ENCODE data around the gene EWSR1.

EWSR1 gene

DNA sequence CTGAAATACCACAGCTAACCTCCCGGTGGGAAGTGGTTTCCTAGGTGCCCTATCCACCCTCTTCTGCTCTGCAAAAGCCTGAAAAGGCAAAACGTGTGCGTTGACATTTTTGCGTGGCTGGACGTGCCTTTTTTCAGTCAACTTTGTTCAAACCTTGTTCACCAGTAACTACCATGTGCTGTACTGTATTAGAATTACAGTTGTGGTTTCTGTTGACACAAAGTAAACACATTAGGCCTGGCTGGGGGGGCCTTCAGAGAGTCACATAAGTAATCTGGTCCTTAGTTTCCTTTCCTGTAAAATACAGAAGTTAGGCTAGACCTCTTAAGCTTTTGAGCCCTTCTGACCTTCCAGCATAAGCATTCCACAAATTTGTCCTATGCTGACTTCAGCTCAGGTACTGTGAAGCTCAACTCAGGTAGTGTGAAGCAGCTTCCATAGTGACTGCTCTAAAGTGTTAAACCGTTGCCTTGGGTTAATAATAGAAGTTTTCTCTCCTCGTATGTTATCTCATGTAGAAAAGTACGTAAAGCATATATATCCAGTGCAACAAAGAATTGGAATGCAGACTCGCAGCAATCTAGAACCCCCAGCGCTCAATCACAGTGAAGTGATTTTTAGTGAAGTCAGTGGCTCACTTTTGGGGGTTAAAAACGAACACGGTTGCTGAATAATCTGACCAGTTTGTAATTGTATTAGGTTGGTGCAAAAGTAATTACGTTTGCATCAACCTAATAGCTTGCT, 1.8 kb downstream of the EWSR1 start:
- no peak for DNase-seq

DNA sequence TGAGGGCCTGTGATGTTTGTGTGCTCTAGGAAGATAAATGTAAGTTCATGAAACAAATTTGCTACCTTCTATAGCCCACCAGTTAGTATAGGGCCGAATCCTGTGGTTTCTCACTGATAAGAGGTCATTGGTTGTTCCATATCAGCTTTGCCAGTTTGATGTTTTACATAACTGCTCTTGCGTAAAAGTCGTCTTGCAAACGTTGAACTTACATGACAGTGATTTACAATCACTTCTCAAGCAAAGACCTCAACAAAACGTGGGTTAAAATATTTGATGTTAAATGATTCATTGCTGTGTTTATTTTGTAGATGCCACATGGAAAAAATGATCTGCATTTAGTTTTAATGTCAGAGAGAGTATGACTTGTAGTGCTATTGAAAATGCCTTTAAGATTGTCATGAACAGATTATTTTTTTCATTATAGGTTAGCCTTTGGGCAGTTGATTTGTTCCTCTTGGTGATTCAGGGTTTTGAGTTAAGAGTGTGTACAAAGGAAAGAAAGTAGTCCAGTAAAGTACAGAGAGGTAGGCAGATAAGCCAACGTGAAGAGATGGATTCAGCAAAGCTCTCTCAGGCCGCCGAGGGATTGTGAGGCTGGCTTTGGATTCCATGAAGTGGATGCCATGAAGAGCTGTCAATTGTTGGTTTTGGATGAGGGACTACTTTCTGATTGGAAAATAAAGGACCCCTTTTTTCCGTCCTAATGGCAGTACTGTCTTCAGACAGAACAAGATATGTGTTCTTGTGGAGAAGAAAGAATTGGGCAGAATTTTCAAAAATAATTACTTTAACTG, 2.6 kb downstream of the EWSR1 start:
- no peak for DNase-seq

DNA sequence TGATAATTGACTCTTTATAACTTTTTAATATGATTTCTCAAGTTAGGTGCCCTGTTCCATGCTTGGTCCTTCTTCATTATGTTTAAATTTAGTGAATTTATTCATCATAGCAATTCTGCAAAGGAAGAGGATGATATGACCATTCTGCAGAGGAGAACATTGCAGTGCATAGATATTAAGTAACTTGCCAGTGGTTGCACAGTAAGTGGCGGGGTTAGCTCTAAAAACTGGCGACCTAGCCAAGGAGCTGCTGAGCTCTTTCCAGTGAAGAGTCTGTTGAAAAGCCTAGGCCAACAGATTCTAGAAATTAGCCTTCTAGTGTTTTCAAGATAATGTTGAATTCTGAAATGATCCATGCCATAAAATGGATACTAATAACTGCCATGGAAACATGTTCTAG, 4.6 kb downstream of the EWSR1 start:
- no peak for DNase-seq

DNA sequence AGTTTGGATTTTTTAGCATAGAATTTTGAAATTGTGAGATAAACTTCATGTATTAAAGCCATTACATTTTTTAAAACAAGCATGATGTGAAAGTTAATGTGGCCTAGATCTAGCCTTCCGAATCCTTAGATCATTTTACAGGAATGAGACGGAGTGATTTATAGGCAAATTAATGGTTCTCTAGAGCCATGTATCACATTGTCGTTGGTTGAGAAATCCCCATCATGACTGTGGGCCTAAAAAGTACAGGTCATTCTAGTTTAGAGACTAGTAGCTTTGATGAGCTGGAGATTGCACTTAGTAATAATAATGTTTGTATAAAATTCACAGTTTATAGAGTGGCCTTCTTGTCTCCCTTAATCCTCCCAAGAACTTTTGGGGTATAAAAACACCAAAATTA, 7.1 kb downstream of the EWSR1 start:
- no peak for DNase-seq

DNA sequence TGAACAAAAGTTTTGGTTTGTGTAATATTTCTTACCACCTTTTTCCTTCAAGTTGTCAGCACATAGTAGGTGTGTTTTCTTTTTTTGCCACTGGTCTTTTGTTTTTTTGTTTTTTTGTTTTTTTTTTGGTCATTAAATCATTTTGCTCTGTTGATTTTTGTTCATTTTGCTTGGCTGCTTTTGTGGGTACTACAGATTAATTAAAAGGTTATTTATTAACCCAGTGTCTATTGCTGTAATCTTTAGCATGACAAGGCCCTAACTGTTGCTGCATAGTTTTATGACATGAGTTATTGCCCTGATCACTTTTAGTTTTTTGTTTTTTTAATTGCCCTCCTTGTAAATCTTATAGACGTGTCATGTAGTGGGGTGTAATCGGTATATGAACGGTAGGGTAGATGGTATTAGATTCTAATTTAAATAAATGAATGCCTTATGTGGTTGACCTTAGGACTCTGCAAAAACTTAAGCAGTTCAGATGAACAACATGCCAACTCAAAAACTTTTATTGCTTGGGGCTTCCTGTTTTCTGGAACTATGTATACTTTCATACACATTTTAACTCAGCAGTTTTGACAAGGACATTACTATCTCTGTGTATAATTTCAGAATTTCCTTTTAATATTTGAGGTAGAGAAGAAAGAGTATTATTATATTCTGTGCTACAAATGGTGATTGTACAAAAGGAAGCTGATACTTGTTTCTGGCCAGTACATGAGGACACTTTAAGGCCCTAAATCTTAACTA, 7.9 kb downstream of the EWSR1 start:
- DNase-seq, result no peak

- DNase-seq, result no peak
Observed at GRCh38 chr22:29277927-29278326, 9.9 kb downstream of the EWSR1 start.

DNA sequence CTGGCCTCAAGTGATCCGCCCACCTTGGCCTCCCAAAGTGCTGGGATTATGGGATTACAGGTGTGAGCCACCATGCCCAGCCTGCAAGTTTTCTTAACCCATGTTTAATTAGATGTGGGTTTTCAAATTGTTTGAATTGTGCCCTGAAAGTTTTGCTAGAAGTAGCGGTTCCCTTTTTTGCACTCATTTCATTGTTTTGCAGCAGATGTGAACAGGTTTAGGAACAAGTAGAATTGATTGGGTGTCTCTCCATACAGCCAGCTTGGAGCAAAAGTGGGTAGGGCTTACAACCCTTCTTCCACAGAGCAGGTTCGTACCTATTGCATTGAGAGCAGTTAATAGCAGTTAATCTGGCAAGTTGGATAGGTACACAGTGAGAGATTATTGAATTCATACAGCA, 16.1 kb downstream of the EWSR1 start:
- DNase-seq, result no peak

- no peak for DNase-seq
Observed at GRCh38 chr22:29288837-29289236, 20.8 kb downstream of the EWSR1 start.

DNA sequence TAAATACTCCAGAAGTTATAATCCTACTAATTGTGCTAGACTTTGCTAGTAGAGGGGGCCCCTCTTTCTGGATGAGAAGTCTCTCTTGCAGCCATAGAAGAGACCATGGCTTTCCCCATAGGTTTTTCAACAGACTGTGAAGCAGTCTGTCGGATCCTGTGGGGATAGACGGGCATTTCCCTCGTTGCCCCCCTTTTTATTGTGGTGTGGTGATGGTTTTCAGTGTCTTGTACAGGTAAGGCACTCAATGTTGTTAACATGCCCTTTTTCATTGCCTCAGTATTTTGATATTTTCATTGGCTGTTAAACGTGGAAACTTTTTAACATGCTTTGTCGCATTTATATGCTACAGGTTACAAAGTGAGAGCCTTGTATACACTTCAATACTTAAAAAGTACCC, 22.0 kb downstream of the EWSR1 start:
- no peak for DNase-seq

- DNase-seq, result no peak
Observed at GRCh38 chr22:29291215-29291614, 23.1 kb downstream of the EWSR1 start.

- no peak for DNase-seq
Observed at GRCh38 chr22:29292379-29292778, 24.3 kb downstream of the EWSR1 start.

GRCh38 chr22:29298641-29299040, 30.6 kb downstream of the EWSR1 start:
- no peak for DNase-seq

- no peak for DNase-seq
Observed at GRCh38 chr22:29299136-29299900, 31.2 kb downstream of the EWSR1 start.

- no peak for DNase-seq
Observed at GRCh38 chr22:29300467-29300806, 32.4 kb downstream of the EWSR1 start.

DNA sequence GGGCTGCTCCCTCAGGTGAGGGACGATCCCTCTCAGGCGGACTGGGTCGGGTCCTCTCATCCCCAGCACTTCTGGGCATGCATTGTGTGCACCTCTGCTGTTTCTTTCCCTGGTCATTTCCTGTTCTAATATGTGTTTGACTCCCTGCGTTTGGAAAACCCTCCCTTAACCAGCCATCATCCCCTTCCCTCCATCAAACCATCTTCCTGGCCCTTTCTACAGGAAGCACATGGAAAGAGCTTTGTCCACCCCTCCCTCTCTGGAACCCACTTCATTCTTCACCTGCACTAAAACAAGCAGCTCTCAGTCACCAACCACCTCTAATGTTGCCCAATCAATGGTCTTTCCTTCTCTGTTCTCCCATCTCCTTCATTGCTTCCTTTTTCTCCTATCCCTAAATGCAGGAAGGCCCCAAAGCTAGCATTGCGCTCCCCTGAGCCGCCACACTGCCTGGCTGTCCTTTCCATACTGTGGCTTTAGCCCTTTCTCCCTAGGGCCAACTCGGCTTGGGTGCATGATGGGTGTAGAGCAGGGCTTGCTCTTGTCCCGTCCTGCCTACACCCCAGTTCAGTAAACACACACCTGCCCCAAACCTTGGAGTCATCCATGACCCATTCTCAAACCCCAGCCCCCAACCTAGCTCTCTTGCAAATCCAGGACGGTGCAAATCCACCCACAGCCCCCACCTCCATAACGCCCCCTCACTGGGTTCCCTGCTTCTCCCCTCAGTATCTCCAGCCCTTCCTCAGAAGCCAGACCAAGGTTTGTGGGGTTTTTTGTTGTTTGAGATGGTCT, 32.9 kb downstream of the EWSR1 start:
- no peak for DNase-seq

GRCh38 chr22:29301716-29302401, 33.8 kb downstream of the EWSR1 start:
- DNase-seq, result no peak

- DNase-seq, result no peak
Observed at GRCh38 chr22:29302402-29302680, 34.3 kb downstream of the EWSR1 start.

- DNase-seq, result no peak
Observed at GRCh38 chr22:29302681-29303465, 34.8 kb downstream of the EWSR1 start.

- no peak for DNase-seq
Observed at GRCh38 chr22:29305836-29306174, 37.7 kb downstream of the EWSR1 start.

DNA sequence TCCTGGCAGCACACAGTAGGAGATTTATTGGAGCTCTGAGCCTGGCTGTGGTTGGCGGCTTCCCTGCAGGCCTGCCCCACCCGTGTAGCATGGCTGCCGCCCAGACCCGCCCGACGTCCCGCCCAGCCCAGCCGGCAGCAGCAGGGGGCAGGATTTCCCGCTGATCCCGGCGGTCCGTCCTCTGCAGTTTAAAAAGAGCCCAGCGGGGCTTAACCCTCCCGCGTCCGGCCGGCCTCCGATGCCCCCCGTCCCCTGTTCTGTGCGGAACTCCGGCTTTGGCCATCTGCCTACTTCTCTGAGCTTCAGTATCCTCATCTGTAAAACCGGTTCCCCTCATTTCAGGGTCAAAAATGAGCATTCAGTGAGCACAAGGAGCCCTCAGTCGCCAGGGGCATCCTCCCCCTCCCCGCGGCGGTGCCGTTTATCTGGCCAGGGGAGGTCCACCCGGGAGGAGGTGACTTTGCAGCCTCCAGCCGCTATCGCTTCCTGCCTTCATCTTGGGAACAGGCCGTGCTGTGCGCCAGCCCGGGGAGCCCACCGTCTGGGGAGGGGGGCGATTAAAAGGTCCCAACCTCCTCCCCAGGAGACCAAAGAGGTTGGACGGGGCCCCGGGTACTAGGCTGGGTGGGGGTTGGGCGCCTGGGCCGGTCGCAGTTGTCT, 38.2 kb downstream of the EWSR1 start, which contains the start of gene GAS2L1:
Gene GAS2L1, plus strand, starts transcription at position 476 of the 660 bp plus-strand sequence. CDS start 1,456 bp downstream, outside the sequence.
- peak; percentile 29 for DNase-seq

Data from NCI-H1436 (cell line).